Measurements from ENCODE around the gene HNRNPCL2. TPM values are rescaled to one million over a fixed set of nuclear protein-coding genes. Genes with fewer than 3 reads are reported as not detected.

The HNRNPCL2 gene
- total RNA-seq: not detected in 2 replicates

GRCh38 chr1:13116754-13117153, at the start of gene HNRNPCL2:
Gene HNRNPCL2 (minus strand): TSS chr1:13116854. CDS start chr1:13116400, 454 bp downstream.

GRCh38 chr1:13165531-13165930, 48.9 kb upstream of the HNRNPCL2 start, which contains the start of gene HNRNPCL4:
Gene HNRNPCL4 (minus strand): TSS chr1:13165631. CDS start chr1:13165467, 164 bp downstream.

GRCh38 chr1:13155909-13156308, 39.3 kb upstream of the HNRNPCL2 start, which contains the start of gene PRAMEF26:
Gene PRAMEF26 (minus strand): TSS chr1:13156009. CDS start chr1:13153095, 2,914 bp downstream.

GRCh38 chr1:13070474-13070873, 46.2 kb downstream of the HNRNPCL2 start, which contains the start of gene PRAMEF25:
Gene PRAMEF25 (plus strand): TSS chr1:13070774. CDS start chr1:13073694, 2,920 bp downstream.

Other genes starting within 250 kb of the HNRNPCL2 start
- not detected in 2 replicates for gene PRAMEF4, start 230.7 kb downstream of the HNRNPCL2 start, total RNA-seq
- not detected in 2 replicates for gene PRAMEF10, start 218.6 kb downstream of the HNRNPCL2 start, total RNA-seq
- gene PRAMEF7, start 200.2 kb downstream of the HNRNPCL2 start, total RNA-seq: not detected in 2 replicates
- not detected in 2 replicates for gene PRAMEF6, start 169.3 kb downstream of the HNRNPCL2 start, total RNA-seq
- gene PRAMEF27, start 60.3 kb downstream of the HNRNPCL2 start, total RNA-seq: not detected in 2 replicates
- not detected in 2 replicates for gene HNRNPCL3, start 56.1 kb downstream of the HNRNPCL2 start, total RNA-seq
- not detected in 2 replicates for gene PRAMEF25, start 46.1 kb downstream of the HNRNPCL2 start, total RNA-seq
- not detected in 2 replicates for gene PRAMEF26, start 39.2 kb upstream of the HNRNPCL2 start, total RNA-seq
- not detected in 2 replicates for gene HNRNPCL4, start 48.8 kb upstream of the HNRNPCL2 start, total RNA-seq
- gene PRAMEF9, start 55.0 kb upstream of the HNRNPCL2 start, total RNA-seq: not detected in 2 replicates
- not detected in 2 replicates for gene PRAMEF13, start 84.6 kb upstream of the HNRNPCL2 start, total RNA-seq
- gene PRAMEF18, start 109.3 kb upstream of the HNRNPCL2 start, total RNA-seq: not detected in 2 replicates
- not detected in 2 replicates for gene PRAMEF5, start 137.3 kb upstream of the HNRNPCL2 start, total RNA-seq
- not detected in 2 replicates for gene PRAMEF8, start 168.3 kb upstream of the HNRNPCL2 start, total RNA-seq
- not detected in 2 replicates for gene PRAMEF33, start 186.7 kb upstream of the HNRNPCL2 start, total RNA-seq
- not detected in 2 replicates for gene PRAMEF15, start 198.7 kb upstream of the HNRNPCL2 start, total RNA-seq
- not detected in 2 replicates for gene PRAMEF14, start 230.3 kb upstream of the HNRNPCL2 start, total RNA-seq